ENCODE data around the gene MARCHF2. TPM values are rescaled to one million over a fixed set of nuclear protein-coding genes. Genes with fewer than 3 reads are reported as not detected.

Gene MARCHF2
- total RNA-seq, 1 donor from 2014 or later = 30.9 TPM

- H4K20me1 ChIP-seq (ENCODE audit: insufficient read depth, low read length) = peaks cover 26% of the 10 kb centered on the region
- no peak overlapping the region for H3K4me2 ChIP-seq (ENCODE audit: low read length)
- H2AFZ ChIP-seq (ENCODE audit: low read depth, low read length) = no peak overlapping the region
- Mint-ChIP-seq H3K9me3 (ENCODE audit: unreplicated experiment) (peaks cover 3% of the 10 kb centered on the region), H3K4me3 (ENCODE audit: unreplicated experiment) (peak overlapping the region; percentile 67), H3K27me3 (ENCODE audit: low read depth, unreplicated experiment) (no peaks in the 10 kb centered on the region), H3K4me1 (ENCODE audit: low read depth, unreplicated experiment) (peaks cover 6% of the 10 kb centered on the region), H3K27ac (ENCODE audit: unreplicated experiment) (no peak overlapping the region), H3K36me3 (ENCODE audit: low read depth, unreplicated experiment) (peaks cover 20% of the 10 kb centered on the region)
- H3K4me3 ChIP-seq (ENCODE audit: insufficient read depth, low read depth, low read length) = no peak overlapping the region
- H3K27me3 ChIP-seq (ENCODE audit: insufficient read depth, low read length) = no peaks in the 10 kb centered on the region
- FAIRE-seq (no peak), DNase-seq (ENCODE audit: low read depth) (no peak)
- H3K36me3 ChIP-seq (ENCODE audit: insufficient read depth, low read length) = no peaks in the 10 kb centered on the region
- peaks cover 10% of the 10 kb centered on the region for H3K4me1 ChIP-seq (ENCODE audit: insufficient read depth, low read length)
- H3K9me3 ChIP-seq (ENCODE audit: insufficient read depth, low read depth, low read length) = no peaks in the 10 kb centered on the region
- TF ChIP-seq, protein P1, sequence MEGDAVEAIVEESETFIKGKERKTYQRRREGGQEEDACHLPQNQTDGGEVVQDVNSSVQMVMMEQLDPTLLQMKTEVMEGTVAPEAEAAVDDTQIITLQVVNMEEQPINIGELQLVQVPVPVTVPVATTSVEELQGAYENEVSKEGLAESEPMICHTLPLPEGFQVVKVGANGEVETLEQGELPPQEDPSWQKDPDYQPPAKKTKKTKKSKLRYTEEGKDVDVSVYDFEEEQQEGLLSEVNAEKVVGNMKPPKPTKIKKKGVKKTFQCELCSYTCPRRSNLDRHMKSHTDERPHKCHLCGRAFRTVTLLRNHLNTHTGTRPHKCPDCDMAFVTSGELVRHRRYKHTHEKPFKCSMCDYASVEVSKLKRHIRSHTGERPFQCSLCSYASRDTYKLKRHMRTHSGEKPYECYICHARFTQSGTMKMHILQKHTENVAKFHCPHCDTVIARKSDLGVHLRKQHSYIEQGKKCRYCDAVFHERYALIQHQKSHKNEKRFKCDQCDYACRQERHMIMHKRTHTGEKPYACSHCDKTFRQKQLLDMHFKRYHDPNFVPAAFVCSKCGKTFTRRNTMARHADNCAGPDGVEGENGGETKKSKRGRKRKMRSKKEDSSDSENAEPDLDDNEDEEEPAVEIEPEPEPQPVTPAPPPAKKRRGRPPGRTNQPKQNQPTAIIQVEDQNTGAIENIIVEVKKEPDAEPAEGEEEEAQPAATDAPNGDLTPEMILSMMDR (IDR thresholded peaks at IDR 0.05; ENCODE audit: insufficient read depth, low read depth, low read length) = no peak
- no peak for TF ChIP-seq EZH2 (IDR thresholded peaks at IDR 0.05; ENCODE audit: insufficient read depth, low read length)
- no peak overlapping the region for H3K9ac ChIP-seq (ENCODE audit: low read length)
- H3K79me2 ChIP-seq (ENCODE audit: insufficient read depth, low read length) = peaks cover 31% of the 10 kb centered on the region
- no peak overlapping the region for H3K27ac ChIP-seq (ENCODE audit: low read depth, low read length)
These were observed 24.5 kb upstream of the MARCHF2 start for GRCh38 chr19:8388612-8388958.

- H3K36me3 ChIP-seq (ENCODE audit: insufficient read depth, low read length) = no peaks in the 10 kb centered on the region
- Mint-ChIP-seq H3K4me1 (ENCODE audit: low read depth, unreplicated experiment) (peaks cover 10% of the 10 kb centered on the region), H3K27ac (ENCODE audit: unreplicated experiment) (peak within 1 kb of the TSS; percentile 90), H3K27me3 (ENCODE audit: low read depth, unreplicated experiment) (no peaks in the 10 kb centered on the region), H3K36me3 (ENCODE audit: low read depth, unreplicated experiment) (peaks cover 16% of the 10 kb centered on the region), H3K9me3 (ENCODE audit: unreplicated experiment) (peaks cover 3% of the 10 kb centered on the region), H3K4me3 (ENCODE audit: unreplicated experiment) (peak within 1 kb of the TSS; percentile 93)
- peak within 1 kb of the TSS; percentile 64 for H2AFZ ChIP-seq (ENCODE audit: low read depth, low read length)
- peak within 1 kb of the TSS; percentile 99 for H3K9ac ChIP-seq (ENCODE audit: low read length)
- no peaks in the 10 kb centered on the region for H3K9me3 ChIP-seq (ENCODE audit: insufficient read depth, low read depth, low read length)
- H3K27me3 ChIP-seq (ENCODE audit: insufficient read depth, low read length) = no peaks in the 10 kb centered on the region
- peak within 1 kb of the TSS; percentile 97 for H3K27ac ChIP-seq (ENCODE audit: low read depth, low read length)
- peak; percentile 100 for DNase-seq (ENCODE audit: low read depth)
- H3K79me2 ChIP-seq (ENCODE audit: insufficient read depth, low read length) = peaks cover 45% of the 10 kb centered on the region
- peak; percentile 94 for FAIRE-seq
- peaks cover 10% of the 10 kb centered on the region for H3K4me1 ChIP-seq (ENCODE audit: insufficient read depth, low read length)
- H3K4me2 ChIP-seq (ENCODE audit: low read length) = peak within 1 kb of the TSS; percentile 82
- H4K20me1 ChIP-seq (ENCODE audit: insufficient read depth, low read length) = peaks cover 41% of the 10 kb centered on the region
- TF ChIP-seq EZH2 (IDR thresholded peaks at IDR 0.05; ENCODE audit: insufficient read depth, low read length) = no peak
- TF ChIP-seq, protein P1 (IDR thresholded peaks at IDR 0.05; ENCODE audit: insufficient read depth, low read depth, low read length) = no peak
- peak within 1 kb of the TSS; percentile 75 for H3K4me3 ChIP-seq (ENCODE audit: insufficient read depth, low read depth, low read length)
These were observed 23.1 kb upstream of the MARCHF2 start, which contains the start of gene RAB11B for GRCh38 chr19:8389891-8390616. Gene RAB11B, plus strand, starts transcription at chr19:8390360. Its CDS starts 57 bp downstream, at chr19:8390417.

- H3K4me2 ChIP-seq (ENCODE audit: low read length) = peak overlapping the region; percentile 82
- H2AFZ ChIP-seq (ENCODE audit: low read depth, low read length) = peak overlapping the region; percentile 64
- peak overlapping the region; percentile 75 for H3K4me3 ChIP-seq (ENCODE audit: insufficient read depth, low read depth, low read length)
- Mint-ChIP-seq H3K27me3 (ENCODE audit: low read depth, unreplicated experiment) (no peaks in the 10 kb centered on the region), H3K9me3 (ENCODE audit: unreplicated experiment) (peaks cover 3% of the 10 kb centered on the region), H3K4me3 (ENCODE audit: unreplicated experiment) (peak overlapping the region; percentile 76), H3K27ac (ENCODE audit: unreplicated experiment) (no peak overlapping the region), H3K4me1 (ENCODE audit: low read depth, unreplicated experiment) (peaks cover 10% of the 10 kb centered on the region), H3K36me3 (ENCODE audit: low read depth, unreplicated experiment) (peaks cover 16% of the 10 kb centered on the region)
- FAIRE-seq = no peak
- H3K36me3 ChIP-seq (ENCODE audit: insufficient read depth, low read length) = no peaks in the 10 kb centered on the region
- peaks cover 46% of the 10 kb centered on the region for H4K20me1 ChIP-seq (ENCODE audit: insufficient read depth, low read length)
- H3K27me3 ChIP-seq (ENCODE audit: insufficient read depth, low read length) = no peaks in the 10 kb centered on the region
- peak; percentile 55 for DNase-seq (ENCODE audit: low read depth)
- no peak for TF ChIP-seq EZH2 (IDR thresholded peaks at IDR 0.05; ENCODE audit: insufficient read depth, low read length)
- TF ChIP-seq, protein P1 (IDR thresholded peaks at IDR 0.05; ENCODE audit: insufficient read depth, low read depth, low read length) = no peak
- peaks cover 48% of the 10 kb centered on the region for H3K79me2 ChIP-seq (ENCODE audit: insufficient read depth, low read length)
- H3K27ac ChIP-seq (ENCODE audit: low read depth, low read length) = peak overlapping the region; percentile 97
- no peaks in the 10 kb centered on the region for H3K9me3 ChIP-seq (ENCODE audit: insufficient read depth, low read depth, low read length)
- peaks cover 10% of the 10 kb centered on the region for H3K4me1 ChIP-seq (ENCODE audit: insufficient read depth, low read length)
- H3K9ac ChIP-seq (ENCODE audit: low read length) = peak overlapping the region; percentile 99
These were observed 22.5 kb upstream of the MARCHF2 start for GRCh38 chr19:8390617-8390981.

Measured in astrocyte (in vitro differentiated cells and primary cell).